Neural cell (in vitro differentiated cells): ENCODE measurements around the gene MMS19.
"Not testable (repeated sequence)": the region's sequence is repeated elsewhere in the genome, so short reads cannot be mapped to it uniquely, and the experiment has no call there.

Experiments used
- CTCF ChIP-seq: fragments of 450-650 bp; IDR thresholded peaks from 2 replicates; pipeline ENCODE4 v1.5.1; 2014; ENCODE audit warnings: antibody characterized with exemption, mild to moderate bottlenecking, moderate library complexity; ENCODE audit not compliant: poor library complexity, severe bottlenecking
- EZH2 ChIP-seq: fragments of 200-600, 300-800 bp; shearing (Covaris generic), sonication (generic); IDR thresholded peaks from 2 replicates; pipeline ENCODE4 v1.6.1; 2014; ENCODE audit warnings: antibody characterized with exemption, low read length, borderline replicate concordance, mild to moderate bottlenecking; ENCODE audit not compliant: insufficient read depth, poor library complexity, severe bottlenecking
- MXI1 ChIP-seq: fragments of 450-650 bp; conservative IDR thresholded peaks from 2 replicates; pipeline ENCODE4 v1.6.1; 2014; ENCODE audit warnings: antibody characterized with exemption, mild to moderate bottlenecking; ENCODE audit not compliant: poor library complexity, severe bottlenecking
- POLR2AphosphoS5 ChIP-seq: IDR thresholded peaks from 2 replicates; pipeline ENCODE4 v1.6.1; 2012
- RAD21 ChIP-seq: fragments of 450-650 bp; conservative IDR thresholded peaks from 2 replicates; pipeline ENCODE4 v1.6.1; 2014; ENCODE audit warnings: antibody characterized with exemption, mild to moderate bottlenecking, moderate library complexity
- REST ChIP-seq: IDR thresholded peaks from 2 replicates; pipeline ENCODE4 v1.6.1; 2012; ENCODE audit warnings: borderline replicate concordance
- SMC3 ChIP-seq: fragments of 450-650 bp; conservative IDR thresholded peaks from 2 replicates; pipeline ENCODE4 v1.6.1; 2014; ENCODE audit warnings: antibody characterized with exemption, mild to moderate bottlenecking, moderate library complexity; ENCODE audit not compliant: poor library complexity

DNA sequence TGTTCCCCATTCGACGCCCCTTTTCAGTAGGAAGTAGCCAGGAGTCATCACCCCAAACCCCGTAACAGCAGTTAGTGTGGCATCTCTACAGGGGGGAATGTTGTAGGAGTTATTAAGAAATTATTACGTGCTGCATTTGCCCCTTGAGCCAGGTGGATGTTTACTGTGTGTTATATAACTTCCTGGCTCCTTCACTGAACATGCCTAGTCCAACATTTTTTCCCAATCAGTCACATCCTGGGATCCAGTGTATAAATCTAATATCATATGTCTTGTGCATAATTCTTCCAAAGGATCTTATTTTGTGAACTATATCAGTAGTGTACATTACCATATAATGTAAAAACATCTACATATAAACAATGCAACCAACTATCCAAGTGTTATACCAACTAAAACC lies 18.8 kb downstream of the MMS19 start:
- TF ChIP-seq CTCF, EZH2, REST, RAD21, MXI1, POLR2AphosphoS5, SMC3: not testable (repeated sequence)
